Measurements from ENCODE around the gene ABCG2. TPM values are rescaled to one million over a fixed set of nuclear protein-coding genes. Genes with fewer than 3 reads are reported as not detected.

ABCG2 gene
- total RNA-seq, 2 donors from 2014 or later: 1.0 to 2.9 TPM

- DNase-seq (ENCODE audit: low spot score): no peak
- no peak for TF ChIP-seq CTCF (IDR thresholded peaks at IDR 0.05)
- Histone ChIP-seq H3K36me3 (no peaks in the 10 kb centered on the region), H3K9me3 (no peaks in the 10 kb centered on the region), H3K27me3 (no peaks in the 10 kb centered on the region), H3K4me3 (no peak overlapping the region), H3K4me1 (no peaks in the 10 kb centered on the region), H3K27ac (no peak overlapping the region)
Observed at GRCh38 chr4:88189881-88190585, 31.6 kb upstream of the ABCG2 start.

- DNase-seq (ENCODE audit: low spot score): no peak
- Histone ChIP-seq H3K36me3 (no peaks in the 10 kb centered on the region), H3K9me3 (no peaks in the 10 kb centered on the region), H3K27me3 (no peaks in the 10 kb centered on the region), H3K4me1 (no peaks in the 10 kb centered on the region), H3K4me3 (no peak overlapping the region), H3K27ac (no peak overlapping the region)
- no peak for TF ChIP-seq CTCF (IDR thresholded peaks at IDR 0.05)
Observed at GRCh38 chr4:88189418-88189738, 30.9 kb upstream of the ABCG2 start.

GRCh38 chr4:88188738-88189417, 30.4 kb upstream of the ABCG2 start:
- no peak for DNase-seq (ENCODE audit: low spot score)
- H3K27me3 ChIP-seq: no peaks in the 10 kb centered on the region
- no peak overlapping the region for H3K4me3 ChIP-seq
- no peaks in the 10 kb centered on the region for H3K9me3 ChIP-seq
- no peak for TF ChIP-seq CTCF (IDR thresholded peaks at IDR 0.05)
- H3K36me3 ChIP-seq: no peaks in the 10 kb centered on the region
- no peak overlapping the region for H3K27ac ChIP-seq
- H3K4me1 ChIP-seq: no peaks in the 10 kb centered on the region

- no peaks in the 10 kb centered on the region for H3K9me3 ChIP-seq
- H3K27me3 ChIP-seq: no peaks in the 10 kb centered on the region
- no peaks in the 10 kb centered on the region for H3K4me1 ChIP-seq
- TF ChIP-seq CTCF (IDR thresholded peaks at IDR 0.05): no peak
- no peaks in the 10 kb centered on the region for H3K36me3 ChIP-seq
- H3K4me3 ChIP-seq: no peak overlapping the region
- no peak overlapping the region for H3K27ac ChIP-seq
- DNase-seq (ENCODE audit: low spot score): no peak
Observed at GRCh38 chr4:88187766-88188165, 29.3 kb upstream of the ABCG2 start.

- Histone ChIP-seq H3K27me3 (no peaks in the 10 kb centered on the region), H3K4me1 (no peaks in the 10 kb centered on the region), H3K36me3 (no peaks in the 10 kb centered on the region), H3K4me3 (no peak overlapping the region), H3K27ac (no peak overlapping the region), H3K9me3 (no peaks in the 10 kb centered on the region)
- TF ChIP-seq CTCF (IDR thresholded peaks at IDR 0.05): no peak
- no peak for DNase-seq (ENCODE audit: low spot score)
Observed at GRCh38 chr4:88185906-88186305, 27.5 kb upstream of the ABCG2 start.

Measured in right atrium auricular region (tissue), 2 donors.